ENCODE data around the gene LRRC3B. TPM values are rescaled to one million over a fixed set of nuclear protein-coding genes. Genes with fewer than 3 reads are reported as not detected.

Gene LRRC3B
- total and polyA plus RNA-seq, 8 donors, result 0.20 to 2.9 (median 1.2) TPM; not detected in 3

- intact Hi-C loops (cut with DNase I; ENCODE audit: low total_unique reads), result no loop called here
- no peak overlapping the region for H3K4me3 ChIP-seq
These were observed 2.6 kb downstream of the LRRC3B start for GRCh38 chr3:26625187-26625586.

DNA sequence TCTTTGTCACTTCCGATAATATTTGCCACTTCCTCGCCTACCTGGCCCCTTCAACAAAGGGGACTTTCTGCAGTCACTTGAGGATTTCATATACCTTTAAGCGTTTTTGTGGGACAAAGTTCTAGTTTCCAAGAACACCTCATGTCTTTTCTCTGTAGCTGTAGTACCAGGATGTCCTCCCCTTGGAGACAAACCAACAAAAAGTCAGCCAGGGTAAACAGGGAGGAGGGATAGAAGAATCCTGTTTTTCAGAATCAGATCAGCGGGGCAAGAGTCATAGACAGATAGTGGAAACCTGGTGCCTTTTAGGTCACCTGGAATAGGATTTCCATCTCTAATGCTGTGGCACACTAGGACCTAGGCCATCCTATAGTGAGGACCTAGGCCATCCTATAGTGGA lies 4.5 kb downstream of the LRRC3B start:
- TF ChIP-seq POLR2AphosphoS5 (IDR thresholded peaks at IDR 0.05), result no peak
- no peak for TF ChIP-seq CTCF (IDR thresholded peaks at IDR 0.05)
- no peak for TF ChIP-seq POLR2A (IDR thresholded peaks at IDR 0.05)
- no peak for TF ChIP-seq EP300 (IDR thresholded peaks at IDR 0.05)
- Histone ChIP-seq H3K4me3 (no peak overlapping the region), H3K9me3 (no peaks in the 10 kb centered on the region), H3K4me1 (peaks cover 6 to 25% (median 18%) of the 10 kb centered on the region in 4 donors), H3K27me3 (peaks cover 6 to 35% (median 30%) of the 10 kb centered on the region in 3 donors), H3K27ac (no peak overlapping the region), H3K36me3 (no peaks in the 10 kb centered on the region)
- WGBS, 5 donors, result 77 to 89% (median 83%) methylated on average over 4 of the region's 4 CpGs
- DNase-seq, result no peak
- intact Hi-C loops (cut with DNase I; ENCODE audit: low total_unique reads), result no loop called here

More at GRCh38 chr3:26625187-26625586, 2.6 kb downstream of the LRRC3B start:
- Histone ChIP-seq H3K9me3 (no peaks in the 10 kb centered on the region), H3K27me3 (peaks cover 6 to 48% (median 37%) of the 10 kb centered on the region in 3 donors), H3K36me3 (no peaks in the 10 kb centered on the region), H3K27ac (no peak overlapping the region), H3K4me1 (peaks cover 9 to 32% (median 22%) of the 10 kb centered on the region in 4 donors)
- no peak for DNase-seq
- TF ChIP-seq EP300 (IDR thresholded peaks at IDR 0.05) (no peak), POLR2AphosphoS5 (IDR thresholded peaks at IDR 0.05) (no peak), POLR2A (IDR thresholded peaks at IDR 0.05) (no peak), CTCF (IDR thresholded peaks at IDR 0.05) (no peak)
- WGBS, 5 donors, result 35 to 100% (median 46%) methylated on average over 2 to 13 of the region's 13 CpGs

DNA sequence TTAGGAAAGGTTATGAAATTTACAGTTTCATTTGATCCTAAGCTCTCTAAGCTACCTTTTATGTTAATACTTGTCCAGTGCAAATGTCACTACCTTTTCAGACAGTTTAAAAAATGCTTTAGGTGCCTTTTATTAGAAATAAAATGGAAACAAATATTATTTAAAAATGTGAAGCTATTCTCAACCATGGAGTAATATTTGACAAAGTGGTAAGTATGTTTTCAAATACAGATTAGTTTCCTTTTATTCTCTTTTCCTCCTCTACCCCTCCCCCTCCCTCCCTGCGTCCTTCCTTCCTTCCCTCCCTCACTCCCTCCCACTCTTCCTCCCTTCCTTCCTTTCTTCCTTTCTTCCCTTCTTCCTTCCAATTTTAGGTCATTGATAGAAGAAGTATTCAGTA lies 6.3 kb downstream of the LRRC3B start:
- H3K27me3 ChIP-seq, result peaks cover 6 to 16% (median 11%) of the 10 kb centered on the region in 3 donors
- no peak overlapping the region for H3K27ac ChIP-seq
- WGBS, 5 donors, result 50 to 74% (median 57%) methylated on average over 1 of the region's 1 CpG
- intact Hi-C loops (cut with DNase I; ENCODE audit: low total_unique reads), result no loop called here
- DNase-seq, result no peak
- H3K4me3 ChIP-seq, result no peak overlapping the region
- TF ChIP-seq POLR2A (IDR thresholded peaks at IDR 0.05), result no peak
- no peak for TF ChIP-seq EP300 (IDR thresholded peaks at IDR 0.05)
- no peak for TF ChIP-seq CTCF (IDR thresholded peaks at IDR 0.05)
- TF ChIP-seq POLR2AphosphoS5 (IDR thresholded peaks at IDR 0.05), result no peak
- no peaks in the 10 kb centered on the region for H3K36me3 ChIP-seq
- no peaks in the 10 kb centered on the region for H3K9me3 ChIP-seq
- H3K4me1 ChIP-seq, result peaks cover 0 to 7% (median 2%) of the 10 kb centered on the region in 4 donors

- Histone ChIP-seq H3K27ac (no peak overlapping the region), H3K36me3 (no peaks in the 10 kb centered on the region), H3K9me3 (no peaks in the 10 kb centered on the region), H3K27me3 (no peaks in the 10 kb centered on the region), H3K4me1 (no peaks in the 10 kb centered on the region), H3K4me3 (no peak overlapping the region)
- intact Hi-C loops (cut with DNase I; ENCODE audit: low total_unique reads), result no loop called here
- peak in 1 of 2 donors; percentile 15 for DNase-seq
- TF ChIP-seq POLR2AphosphoS5 (IDR thresholded peaks at IDR 0.05), result no peak
- TF ChIP-seq POLR2A (IDR thresholded peaks at IDR 0.05), result no peak
- no peak for TF ChIP-seq EP300 (IDR thresholded peaks at IDR 0.05)
- TF ChIP-seq CTCF (IDR thresholded peaks at IDR 0.05), result no peak
- WGBS, 5 donors, result 84 to 93% (median 91%) methylated on average over 4 of the region's 4 CpGs
These were observed 8.3 kb downstream of the LRRC3B start for GRCh38 chr3:26630669-26631389.

All from stomach (tissue), 9 donors.